Loucy (cell line): ENCODE results near the gene GADD45G.

Experiments used
- CTCF ChIP-seq: fragments of 200-600 bp; sonication (generic); conservative IDR thresholded peaks from 2 replicates; pipeline ENCODE4 v1.5.1; 2014; ENCODE audit warnings: mild to moderate bottlenecking, antibody characterized with exemption, low read length
- EZH2phosphoT487 ChIP-seq: fragments of 200-600 bp; IDR thresholded peaks from 2 replicates; pipeline ENCODE4 v1.6.1; 2018; ENCODE audit warnings: antibody characterized with exemption, mild to moderate bottlenecking, moderate library complexity, borderline replicate concordance

DNA sequence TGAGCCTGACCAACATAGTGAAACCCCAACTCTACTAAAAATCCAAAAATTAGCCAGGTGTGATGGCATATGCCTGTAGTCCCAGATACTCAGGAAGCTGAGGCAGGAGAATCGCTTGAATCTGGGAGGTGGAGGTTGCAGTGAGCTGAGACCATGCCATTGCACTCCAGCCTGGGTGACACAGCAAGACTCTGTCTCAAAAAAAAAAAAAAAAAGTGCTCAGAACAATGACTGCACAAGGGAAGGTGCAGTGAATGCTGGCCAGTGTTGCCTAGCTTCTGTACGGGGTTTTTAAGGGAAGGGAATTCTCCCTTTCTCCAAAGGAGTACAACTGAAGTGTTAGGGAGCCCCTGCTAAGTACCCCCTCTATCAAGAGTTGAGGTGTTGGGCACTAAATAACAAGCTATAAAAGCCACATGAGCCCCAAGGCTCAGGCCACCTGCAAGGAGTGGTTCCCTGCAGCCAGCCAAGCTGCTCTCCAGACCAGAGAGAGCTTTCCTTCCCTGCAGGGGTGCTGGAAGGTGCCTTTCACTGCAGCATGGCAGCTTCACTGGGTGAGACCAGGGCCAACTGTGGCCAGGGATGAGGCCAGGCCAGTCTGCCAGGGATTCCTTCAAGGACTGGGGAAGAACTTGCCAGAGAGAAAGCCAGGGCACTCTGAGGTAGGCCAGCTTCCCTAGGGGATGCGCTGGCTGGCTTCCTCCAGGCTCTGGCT is 14.8 kb downstream of the GADD45G start:
- TF ChIP-seq CTCF: no peak
- TF ChIP-seq EZH2phosphoT487: no peak
